Naive thymus-derived CD4-positive, alpha-beta T cell (primary cell): Measurements from ENCODE around the gene NRIP1. TPM values are rescaled to one million over a fixed set of nuclear protein-coding genes. Genes with fewer than 3 reads are reported as not detected.

Source experiments
- ATAC-seq: fragments of 150-1000 bp; cut with Tn5 transposase; 2 replicates; pipeline ENCODE4 v1.10.0; 2021; ENCODE audit warnings: mild to moderate bottlenecking, moderate library complexity
- CTCF ChIA-PET: fragments of 350-600 bp; sonication (Branson Sonifier 250); formaldehyde crosslinking; loops from one replicate; lab custom pipeline; 2021; ENCODE audit warnings: antibody characterized with exemption; lab: Charles Lee
- POLR2A ChIA-PET: fragments of 350-600 bp; sonication (Branson Sonifier 250); formaldehyde crosslinking; loops from one replicate; lab custom pipeline; 2021; ENCODE audit warnings: antibody characterized with exemption, inconsistent platforms; lab: Charles Lee
- DNase-seq, 9 donors: peaks; one replicate each; pipeline versions ENCODE4 v3.0.0 to v3.0.0-alpha.2; 2020 to 2022; ENCODE audit warnings: mixed read lengths in 1 of 9
- H3K27ac ChIP-seq: one replicate; pipeline ENCODE4 v1.7.0; 2013; ENCODE audit warnings: mild to moderate bottlenecking, low read depth, low read length, moderate library complexity
- H3K27me3 ChIP-seq, 2 donors: one replicate each; pipeline ENCODE4 v1.7.0; 2013; ENCODE audit warnings: low read length in 2 of 2, mild to moderate bottlenecking in 2 of 2, moderate library complexity in 2 of 2; ENCODE audit not compliant: control insufficient read depth in 2 of 2, insufficient read depth in 2 of 2
- H3K36me3 ChIP-seq, 3 experiments: 1 replicate in 2 of 3; 2 replicates in 1 of 3; pipeline ENCODE4 v1.7.0; 2013; ENCODE audit warnings: low read length in 3 of 3, mild to moderate bottlenecking in 3 of 3, moderate library complexity in 1 of 3; ENCODE audit not compliant: insufficient read depth in 3 of 3, control insufficient read depth in 2 of 3
- H3K4me1 ChIP-seq, 2 donors: one replicate each; pipeline ENCODE4 v1.7.0; 2013; ENCODE audit warnings: low read length in 2 of 2, mild to moderate bottlenecking in 2 of 2, moderate library complexity in 1 of 2; ENCODE audit not compliant: control insufficient read depth in 2 of 2, insufficient read depth in 2 of 2
- H3K4me3 ChIP-seq: 2 replicates; pipeline ENCODE4 v1.7.0; 2013; ENCODE audit warnings: mild to moderate bottlenecking, low read length
- H3K9me3 ChIP-seq, 3 experiments: 1 replicate in 2 of 3; 2 replicates in 1 of 3; pipeline ENCODE4 v1.7.0; 2013; ENCODE audit warnings: low read length in 3 of 3; ENCODE audit not compliant: control insufficient read depth in 2 of 3
- H3K27ac Mint-ChIP-seq, 9 donors: one replicate each; pipeline ENCODE4 v1.8.0; 2020 to 2022; ENCODE audit warnings: mixed read lengths in 9 of 9, mild to moderate bottlenecking in 8 of 9, moderate library complexity in 5 of 9, inconsistent platforms in 2 of 9
- H3K27me3 Mint-ChIP-seq, 5 donors: one replicate each; pipeline ENCODE4 v1.8.0; 2021 to 2022; ENCODE audit warnings: mixed read lengths in 5 of 5, mild to moderate bottlenecking in 1 of 5
- H3K36me3 Mint-ChIP-seq, 5 donors: one replicate each; pipeline ENCODE4 v1.8.0; 2020 to 2022; ENCODE audit warnings: mixed read lengths in 5 of 5, mild to moderate bottlenecking in 3 of 5, inconsistent platforms in 1 of 5
- H3K4me1 Mint-ChIP-seq, 7 donors: one replicate each; pipeline ENCODE4 v1.8.0; 2020 to 2022; ENCODE audit warnings: mixed read lengths in 7 of 7, mild to moderate bottlenecking in 3 of 7, inconsistent platforms in 1 of 7
- H3K4me3 Mint-ChIP-seq, 10 donors: one replicate each; pipeline ENCODE4 v1.8.0; 2020 to 2022; ENCODE audit warnings: mild to moderate bottlenecking in 10 of 10, mixed read lengths in 10 of 10, moderate library complexity in 6 of 10, inconsistent platforms in 2 of 10
- H3K9me3 Mint-ChIP-seq, 11 donors: one replicate each; pipeline ENCODE4 v1.8.0; 2020 to 2022; ENCODE audit warnings: mixed read lengths in 11 of 11, mild to moderate bottlenecking in 4 of 11, inconsistent platforms in 1 of 11, moderate library complexity in 1 of 11
- intact Hi-C, 2 donors: fragments of 100-400 bp; cut with micrococcal nuclease; formaldehyde crosslinking; loops; one replicate each; pipeline ENCODE4 v1.15.1; 2023
- polyA plus RNA-seq, 2 donors: library from polyadenylated mRNA; unstranded; fragments of 300-500 nt; fragmentation: Illumina TruSeq; gene quantifications; one replicate each; pipeline ENCODE4 v1.2.3, GENCODE V29; 2021
- total RNA-seq, 6 experiments: library from RNA in 5 of 6; stranded (reverse) in 5 of 6; gene quantifications; 1 replicate in 5 of 6; 2 replicates in 1 of 6; pipeline ENCODE4 v1.2.3 and lab custom pipeline; 2021 to 2026

NRIP1 gene
- total and polyA plus RNA-seq, 7 experiments from 2014 or later = 13.8 to 42.6 (median 35.2) TPM

- intact Hi-C loops = loop anchor here in 1 of 2 donors (5.0 kb wide), 1 partner anchor 80 kb away; no protein-coding TSS in a partner anchor
- Mint-ChIP-seq H3K4me3 (no peak overlapping the region), H3K9me3 (peaks cover 0 to 4% (median 0%) of the 10 kb centered on the region in 11 donors), H3K27ac (peak overlapping the region in 1 of 9 donors; percentile 33), H3K4me1 (peaks cover 0 to 14% (median 3%) of the 10 kb centered on the region in 7 donors), H3K36me3 (peaks cover 10 to 21% (median 13%) of the 10 kb centered on the region in 5 donors), H3K27me3 (no peaks in the 10 kb centered on the region)
- Histone ChIP-seq H3K27ac (no peak overlapping the region), H3K9me3 (no peaks in the 10 kb centered on the region), H3K4me3 (no peak overlapping the region), H3K27me3 (no peaks in the 10 kb centered on the region), H3K4me1 (no peaks in the 10 kb centered on the region), H3K36me3 (peaks cover 0 to 11% (median 0%) of the 10 kb centered on the region in 3 experiments)
- DNase-seq = no peak
- POLR2A ChIA-PET = no interaction called here
- CTCF ChIA-PET = no interaction called here
- ATAC-seq = no peak
These were observed 102.6 kb downstream of the NRIP1 start for GRCh38 chr21:14962217-14962616.

GRCh38 chr21:14961502-14961901 is 103.3 kb downstream of the NRIP1 start:
- intact Hi-C loops = loop anchor here in 1 of 2 donors (5.0 kb wide), 1 partner anchor 81 kb away; no protein-coding TSS in a partner anchor
- Histone ChIP-seq H3K27me3 (no peaks in the 10 kb centered on the region), H3K4me3 (no peak overlapping the region), H3K9me3 (no peaks in the 10 kb centered on the region), H3K36me3 (peaks cover 0 to 4% (median 0%) of the 10 kb centered on the region in 3 experiments), H3K27ac (no peak overlapping the region), H3K4me1 (no peaks in the 10 kb centered on the region)
- no peak overlapping the region for H3K4me3 Mint-ChIP-seq
- no peaks in the 10 kb centered on the region for H3K27me3 Mint-ChIP-seq
- ChIA-PET CTCF (no interaction called here), POLR2A (no interaction called here)
- ATAC-seq (no peak), DNase-seq (no peak)
- peaks cover 0 to 4% (median 0%) of the 10 kb centered on the region in 11 donors for H3K9me3 Mint-ChIP-seq
- no peak overlapping the region for H3K27ac Mint-ChIP-seq
- H3K36me3 Mint-ChIP-seq = peaks cover 5 to 13% (median 5%) of the 10 kb centered on the region in 5 donors
- peaks cover 0 to 10% (median 3%) of the 10 kb centered on the region in 7 donors for H3K4me1 Mint-ChIP-seq

GRCh38 chr21:14959343-14959742 is 105.5 kb downstream of the NRIP1 start:
- Histone ChIP-seq H3K27ac (no peak overlapping the region), H3K9me3 (no peaks in the 10 kb centered on the region), H3K4me3 (no peak overlapping the region), H3K36me3 (no peaks in the 10 kb centered on the region), H3K4me1 (no peaks in the 10 kb centered on the region), H3K27me3 (no peaks in the 10 kb centered on the region)
- H3K27me3 Mint-ChIP-seq = peaks cover 0 to 2% (median 0%) of the 10 kb centered on the region in 5 donors
- H3K4me3 Mint-ChIP-seq = no peak overlapping the region
- no peaks in the 10 kb centered on the region for H3K9me3 Mint-ChIP-seq
- intact Hi-C loops = no loop called here
- ATAC-seq (no peak), DNase-seq (no peak)
- H3K4me1 Mint-ChIP-seq = no peaks in the 10 kb centered on the region
- no peaks in the 10 kb centered on the region for H3K36me3 Mint-ChIP-seq
- ChIA-PET POLR2A (no interaction called here), CTCF (no interaction called here)
- no peak overlapping the region for H3K27ac Mint-ChIP-seq

GRCh38 chr21:14957836-14958235 is 107.0 kb downstream of the NRIP1 start:
- H3K4me3 ChIP-seq = no peak overlapping the region
- ChIA-PET CTCF (no interaction called here), POLR2A (no interaction called here)
- DNase-seq (no peak), ATAC-seq (no peak)
- H3K27ac Mint-ChIP-seq = no peak overlapping the region
- no peaks in the 10 kb centered on the region for H3K4me1 ChIP-seq
- H3K27me3 Mint-ChIP-seq = peaks cover 0 to 2% (median 0%) of the 10 kb centered on the region in 5 donors
- H3K4me1 Mint-ChIP-seq = no peaks in the 10 kb centered on the region
- H3K27ac ChIP-seq = no peak overlapping the region
- no peaks in the 10 kb centered on the region for H3K36me3 ChIP-seq
- no peaks in the 10 kb centered on the region for H3K9me3 ChIP-seq
- H3K9me3 Mint-ChIP-seq = no peaks in the 10 kb centered on the region
- no peaks in the 10 kb centered on the region for H3K36me3 Mint-ChIP-seq
- H3K4me3 Mint-ChIP-seq = no peak overlapping the region
- H3K27me3 ChIP-seq = no peaks in the 10 kb centered on the region
- intact Hi-C loops = no loop called here

- CTCF ChIA-PET = no interaction called here
- ATAC-seq (no peak), DNase-seq (no peak)
- Mint-ChIP-seq H3K36me3 (no peaks in the 10 kb centered on the region), H3K27me3 (peaks cover 0 to 2% (median 0%) of the 10 kb centered on the region in 5 donors), H3K4me1 (no peaks in the 10 kb centered on the region), H3K27ac (no peak overlapping the region), H3K4me3 (no peak overlapping the region), H3K9me3 (no peaks in the 10 kb centered on the region)
- Histone ChIP-seq H3K9me3 (no peaks in the 10 kb centered on the region), H3K4me1 (no peaks in the 10 kb centered on the region), H3K4me3 (no peak overlapping the region), H3K36me3 (no peaks in the 10 kb centered on the region), H3K27ac (no peak overlapping the region), H3K27me3 (no peaks in the 10 kb centered on the region)
- POLR2A ChIA-PET = no interaction called here
- intact Hi-C loops = no loop called here
These were observed 108.0 kb downstream of the NRIP1 start for GRCh38 chr21:14956807-14957206.

- Mint-ChIP-seq H3K27me3 (peaks cover 0 to 2% (median 0%) of the 10 kb centered on the region in 5 donors), H3K36me3 (no peaks in the 10 kb centered on the region), H3K27ac (no peak overlapping the region), H3K4me3 (no peak overlapping the region), H3K4me1 (no peaks in the 10 kb centered on the region), H3K9me3 (no peaks in the 10 kb centered on the region)
- ChIA-PET POLR2A (no interaction called here), CTCF (no interaction called here)
- no peaks in the 10 kb centered on the region for H3K27me3 ChIP-seq
- no peak overlapping the region for H3K27ac ChIP-seq
- H3K4me3 ChIP-seq = no peak overlapping the region
- DNase-seq (no peak), ATAC-seq (no peak)
- no peaks in the 10 kb centered on the region for H3K4me1 ChIP-seq
- intact Hi-C loops = no loop called here
- H3K9me3 ChIP-seq = no peaks in the 10 kb centered on the region
- no peaks in the 10 kb centered on the region for H3K36me3 ChIP-seq
These were observed 108.8 kb downstream of the NRIP1 start for GRCh38 chr21:14955936-14956520.

- ATAC-seq (no peak), DNase-seq (no peak)
- H3K27me3 Mint-ChIP-seq = peaks cover 0 to 4% (median 0%) of the 10 kb centered on the region in 5 donors
- no peaks in the 10 kb centered on the region for H3K4me1 Mint-ChIP-seq
- H3K27ac ChIP-seq = no peak overlapping the region
- H3K4me3 Mint-ChIP-seq = no peak overlapping the region
- no peaks in the 10 kb centered on the region for H3K27me3 ChIP-seq
- no peak overlapping the region for H3K27ac Mint-ChIP-seq
- H3K4me1 ChIP-seq = no peaks in the 10 kb centered on the region
- POLR2A ChIA-PET = no interaction called here
- intact Hi-C loops = no loop called here
- peaks cover 1 to 7% (median 4%) of the 10 kb centered on the region in 11 donors for H3K9me3 Mint-ChIP-seq
- no peak overlapping the region for H3K4me3 ChIP-seq
- CTCF ChIA-PET = no interaction called here
- no peaks in the 10 kb centered on the region for H3K9me3 ChIP-seq
- H3K36me3 Mint-ChIP-seq = peaks cover 0 to 5% (median 4%) of the 10 kb centered on the region in 5 donors
- H3K36me3 ChIP-seq = no peaks in the 10 kb centered on the region
These were observed 111.9 kb downstream of the NRIP1 start for GRCh38 chr21:14952916-14953315.
